Sigmoid colon (tissue), 4 donors: Measurements from ENCODE around the gene GAL3ST1.

Experiments used
- EP300 ChIP-seq, 4 donors: sonication (generic); formaldehyde crosslinking; IDR thresholded peaks; one replicate each; pipeline ENCODE4 v1.6.1; 2017; ENCODE audit warnings: antibody characterized with exemption in 4 of 4
- TF ChIP-seq, protein P1 (sequence below), 4 experiments: fragments of 450-650 bp in 3 of 4; fragments of 200-600 bp in 1 of 4; IDR thresholded peaks; one replicate each; pipeline ENCODE4 v1.5.1; 2016 to 2019; ENCODE audit warnings: antibody characterized with exemption in 4 of 4, mild to moderate bottlenecking in 3 of 4, moderate library complexity in 2 of 4

- no peak for TF ChIP-seq EP300 (IDR thresholded peaks at IDR 0.05)
- TF ChIP-seq, protein P1, sequence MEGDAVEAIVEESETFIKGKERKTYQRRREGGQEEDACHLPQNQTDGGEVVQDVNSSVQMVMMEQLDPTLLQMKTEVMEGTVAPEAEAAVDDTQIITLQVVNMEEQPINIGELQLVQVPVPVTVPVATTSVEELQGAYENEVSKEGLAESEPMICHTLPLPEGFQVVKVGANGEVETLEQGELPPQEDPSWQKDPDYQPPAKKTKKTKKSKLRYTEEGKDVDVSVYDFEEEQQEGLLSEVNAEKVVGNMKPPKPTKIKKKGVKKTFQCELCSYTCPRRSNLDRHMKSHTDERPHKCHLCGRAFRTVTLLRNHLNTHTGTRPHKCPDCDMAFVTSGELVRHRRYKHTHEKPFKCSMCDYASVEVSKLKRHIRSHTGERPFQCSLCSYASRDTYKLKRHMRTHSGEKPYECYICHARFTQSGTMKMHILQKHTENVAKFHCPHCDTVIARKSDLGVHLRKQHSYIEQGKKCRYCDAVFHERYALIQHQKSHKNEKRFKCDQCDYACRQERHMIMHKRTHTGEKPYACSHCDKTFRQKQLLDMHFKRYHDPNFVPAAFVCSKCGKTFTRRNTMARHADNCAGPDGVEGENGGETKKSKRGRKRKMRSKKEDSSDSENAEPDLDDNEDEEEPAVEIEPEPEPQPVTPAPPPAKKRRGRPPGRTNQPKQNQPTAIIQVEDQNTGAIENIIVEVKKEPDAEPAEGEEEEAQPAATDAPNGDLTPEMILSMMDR (IDR thresholded peaks at IDR 0.05), result no peak
Measured at GRCh38 chr22:30611197-30611596, 36.7 kb upstream of the GAL3ST1 start.
